Stimulated activated CD4-positive, alpha-beta T cell treated with anti-CD3 and anti-CD28 coated beads, Interleukin-15, amount 100 ng/mL, for 24 hours (primary cell): ENCODE results near the gene SH2D2A.

Experiments used
- DNase-seq: peaks from one replicate; pipeline ENCODE4 v3.0.0-alpha.2; 2020

SH2D2A gene

DNA sequence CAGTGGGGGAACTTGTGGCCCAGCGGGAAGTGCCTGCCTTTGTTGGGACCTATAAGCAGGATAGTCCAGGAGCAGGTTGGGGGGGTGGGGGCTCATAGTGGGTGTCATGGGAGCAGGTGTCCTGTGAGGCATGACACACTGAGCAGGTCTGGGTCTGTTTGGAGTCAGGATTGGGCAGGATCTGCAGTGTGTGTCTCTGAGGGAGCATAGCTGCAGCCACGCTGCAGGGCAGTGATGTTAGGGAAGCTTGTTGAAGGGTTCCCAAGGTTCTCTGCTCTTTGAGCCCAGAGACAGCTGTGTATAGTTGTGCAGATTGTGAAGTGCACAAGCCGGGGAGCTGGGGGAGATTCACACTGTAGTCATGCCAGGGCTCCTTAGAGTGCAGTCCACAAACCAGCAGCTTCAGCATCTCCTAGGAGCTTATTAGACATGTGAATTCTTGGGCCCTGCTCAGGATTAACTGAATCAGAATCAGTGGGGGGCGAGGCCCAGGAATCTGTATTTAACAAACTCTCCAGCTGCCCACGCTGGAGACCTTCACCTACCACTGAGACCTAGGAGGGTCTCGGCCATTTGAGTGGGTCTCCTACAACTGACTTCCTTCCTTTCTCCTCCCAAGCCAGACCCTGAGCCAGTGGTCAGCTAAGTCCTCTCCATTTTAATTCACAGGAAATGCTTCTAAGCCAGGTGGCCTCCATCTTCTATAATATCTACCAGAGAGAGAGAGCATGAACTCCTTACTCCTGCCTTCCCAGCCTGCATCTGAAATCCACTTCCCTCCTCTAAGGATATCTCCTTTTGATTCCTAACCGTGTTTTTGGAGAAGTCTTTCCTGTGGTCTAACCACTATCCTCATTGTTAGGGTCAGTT is 31.2 kb upstream of the SH2D2A start:
- no peak for DNase-seq

DNA sequence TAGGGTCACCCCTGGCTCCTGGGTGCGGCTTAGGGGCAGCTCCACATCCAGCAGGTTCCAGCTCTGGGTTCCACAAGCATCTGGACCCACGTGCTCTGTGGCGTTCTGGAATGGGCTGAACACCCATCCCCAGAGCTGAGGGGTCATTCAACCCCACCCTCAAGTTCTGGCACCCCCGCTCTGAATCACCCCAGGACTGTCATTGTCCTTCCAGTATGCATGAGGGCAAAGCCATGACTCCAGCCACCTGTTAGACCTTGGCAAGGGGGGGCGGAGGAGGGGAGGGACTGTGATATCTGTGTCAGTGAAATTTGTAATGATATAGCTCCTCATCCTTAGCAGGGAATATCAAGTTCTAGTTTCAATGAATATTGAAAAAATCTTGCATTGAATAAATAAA is 30.0 kb upstream of the SH2D2A start:
- DNase-seq, result no peak

DNA sequence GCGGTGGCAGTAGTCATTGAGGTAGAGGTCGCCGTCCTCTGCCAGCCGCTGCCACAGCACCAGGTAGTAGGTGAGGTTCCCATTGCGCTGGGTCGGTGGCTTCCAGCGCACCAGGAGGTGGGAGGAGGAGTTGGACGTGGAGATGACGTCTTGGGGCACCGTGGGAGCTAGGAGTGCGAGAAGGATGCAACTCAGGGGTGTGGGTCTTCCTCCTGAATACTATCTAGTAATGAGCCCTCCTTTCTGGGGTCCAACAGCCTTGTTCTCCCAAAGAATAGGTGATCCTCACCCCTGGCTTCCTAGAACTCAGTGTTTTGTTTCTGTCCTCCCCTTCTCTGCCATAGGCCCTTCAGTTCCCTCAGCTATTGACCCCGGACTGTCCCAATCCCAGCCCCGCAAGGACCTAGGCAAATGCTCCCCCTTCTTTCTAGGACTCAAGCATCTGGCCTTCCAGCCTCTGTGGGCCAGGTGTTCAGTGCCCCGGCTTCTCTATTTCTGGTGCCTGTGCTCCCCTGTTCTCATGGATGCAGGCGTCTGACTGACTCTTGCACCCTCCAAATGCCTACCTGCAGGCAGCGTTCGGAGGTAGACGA is 29.4 kb upstream of the SH2D2A start:
- DNase-seq, result no peak

DNA sequence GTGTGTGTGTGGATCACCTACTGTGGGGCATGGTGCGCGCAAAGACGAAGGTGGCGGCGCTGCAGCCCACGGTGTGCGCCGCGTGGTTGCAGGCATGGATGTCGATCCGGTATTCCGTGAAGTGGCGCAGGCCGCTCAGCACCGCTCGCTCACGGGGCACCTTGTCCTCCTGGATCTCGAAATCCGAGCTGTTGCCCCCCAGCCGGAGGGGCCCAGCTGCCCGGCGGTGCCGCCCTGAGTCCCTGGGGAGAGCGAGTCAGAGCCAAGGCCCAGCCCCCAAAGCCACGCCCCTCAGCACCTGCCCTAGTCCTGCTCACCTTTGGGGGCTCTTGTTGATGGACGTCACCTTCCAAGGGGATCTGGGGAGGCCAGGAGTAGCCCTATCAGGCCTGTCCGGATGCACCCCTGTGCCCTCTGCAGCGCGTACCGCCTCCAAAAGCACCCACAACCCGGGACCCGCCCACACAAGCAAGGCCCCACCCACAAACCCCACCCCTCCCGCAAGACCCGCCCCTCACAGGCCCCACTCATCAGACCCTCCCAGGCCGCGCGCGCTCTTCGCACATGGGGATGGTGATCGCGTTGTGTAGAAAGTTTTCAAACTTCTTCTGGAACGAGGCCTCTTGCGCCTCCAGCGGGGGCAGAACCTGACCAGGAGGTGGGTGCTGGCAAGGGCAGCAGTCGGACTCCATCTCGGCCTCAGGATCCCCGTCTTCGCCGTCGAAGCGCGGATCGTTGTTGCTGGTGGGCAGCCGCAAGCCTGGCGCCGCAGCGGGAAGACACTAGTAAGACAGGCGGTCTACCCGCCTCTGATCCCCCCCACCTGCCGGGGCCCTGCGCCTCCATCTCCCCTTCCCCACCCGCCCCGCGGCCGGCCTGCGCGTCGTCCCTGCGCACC is 28.7 kb upstream of the SH2D2A start:
- DNase-seq, result peak; percentile 51

DNA sequence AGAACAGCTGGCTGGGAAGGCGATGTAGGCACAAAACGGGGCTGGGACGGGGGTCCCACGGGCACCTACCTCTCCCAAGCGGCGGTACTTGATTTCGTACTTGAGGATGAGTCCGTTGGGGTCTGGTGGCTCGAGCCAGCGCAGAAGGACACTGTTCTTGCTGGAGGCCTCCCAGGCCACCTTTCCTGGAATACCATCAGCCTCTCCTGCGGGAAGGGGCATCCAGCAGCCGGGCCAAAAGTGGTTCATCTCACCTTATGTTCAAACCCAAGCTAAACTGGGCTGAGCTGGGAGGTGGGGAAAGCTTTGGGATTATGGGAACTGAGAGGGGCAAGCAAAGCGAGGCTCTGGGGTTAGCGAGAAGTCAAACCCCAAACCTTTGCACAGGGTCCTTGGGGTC is 28.0 kb upstream of the SH2D2A start:
- no peak for DNase-seq

DNA sequence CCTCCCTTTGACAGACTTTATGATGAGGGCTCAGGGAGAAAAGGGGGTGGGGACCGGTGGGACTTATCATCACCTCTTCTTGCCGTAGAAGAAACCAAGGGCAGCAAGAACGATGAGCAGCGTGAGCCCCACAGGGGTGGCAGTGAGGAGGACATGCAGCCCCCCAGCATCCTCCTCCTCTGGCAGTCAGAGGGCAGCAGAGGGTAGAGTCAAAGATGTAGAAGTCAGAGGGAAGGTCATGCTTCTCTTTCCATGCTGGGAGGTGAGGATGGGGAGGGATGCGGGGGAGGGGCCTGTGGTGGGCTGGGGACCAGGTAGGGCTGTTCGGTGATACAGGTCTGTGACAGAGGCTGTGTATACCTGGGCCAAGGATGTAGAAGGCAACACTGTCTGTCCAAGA is 27.5 kb upstream of the SH2D2A start:
- DNase-seq, result no peak

DNA sequence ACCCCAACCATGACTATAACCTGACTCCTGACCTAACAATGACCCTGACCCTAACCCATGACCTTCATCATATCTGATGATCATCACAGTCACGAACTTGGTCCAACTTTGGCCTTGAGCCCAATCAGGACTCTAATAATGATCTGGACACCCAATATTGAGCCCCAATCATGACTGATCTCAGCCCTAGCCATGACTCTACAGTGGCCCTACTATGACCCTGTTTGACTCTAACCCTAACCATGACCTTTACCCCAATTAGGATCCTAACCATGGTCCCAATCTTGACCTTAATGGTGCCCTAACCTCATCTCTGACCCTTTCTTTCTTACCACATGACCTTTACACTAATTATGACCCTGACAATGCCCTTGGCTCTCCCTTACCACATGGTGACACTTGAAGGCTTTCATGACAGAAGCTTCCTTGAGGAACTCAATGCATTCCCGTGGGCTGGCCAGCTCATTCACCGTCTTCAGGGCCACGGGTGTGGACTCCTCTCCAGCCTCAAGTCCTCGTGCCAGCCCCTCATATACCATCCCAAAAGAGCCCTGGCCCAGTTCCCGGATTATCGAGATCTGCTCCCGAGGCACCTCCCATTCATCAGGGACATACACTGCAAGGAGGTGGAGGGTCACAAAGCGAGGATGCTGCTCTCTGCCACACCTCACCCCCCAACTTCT is 26.1 kb upstream of the SH2D2A start:
- DNase-seq, result no peak

DNA sequence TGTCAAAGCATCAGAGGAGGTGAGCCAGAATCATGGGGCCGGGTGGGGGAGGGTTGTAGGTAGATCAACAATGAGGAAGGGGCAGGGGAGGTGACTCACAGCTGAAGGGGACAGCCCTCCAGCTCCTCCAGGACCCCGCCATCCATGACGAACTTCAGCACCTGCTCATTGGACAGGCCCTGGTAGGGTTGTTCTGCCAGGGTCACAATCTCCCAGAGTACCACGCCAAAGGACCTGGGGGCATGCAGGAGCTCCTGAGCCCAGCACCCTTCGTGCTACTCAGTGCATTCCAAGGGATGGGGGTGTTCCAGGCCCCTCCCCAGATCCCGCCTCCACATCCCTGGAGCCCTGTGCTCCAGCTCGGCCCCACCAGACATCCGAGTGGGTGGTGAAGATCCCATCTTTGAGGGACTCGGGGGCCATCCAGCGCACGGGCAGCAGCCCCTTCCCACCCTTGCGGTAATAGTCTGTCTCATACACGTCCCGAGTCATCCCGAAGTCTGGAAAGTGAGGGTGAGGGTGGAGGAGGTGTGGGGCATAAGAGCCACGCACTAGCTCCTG is 24.7 kb upstream of the SH2D2A start:
- DNase-seq, result no peak

DNA sequence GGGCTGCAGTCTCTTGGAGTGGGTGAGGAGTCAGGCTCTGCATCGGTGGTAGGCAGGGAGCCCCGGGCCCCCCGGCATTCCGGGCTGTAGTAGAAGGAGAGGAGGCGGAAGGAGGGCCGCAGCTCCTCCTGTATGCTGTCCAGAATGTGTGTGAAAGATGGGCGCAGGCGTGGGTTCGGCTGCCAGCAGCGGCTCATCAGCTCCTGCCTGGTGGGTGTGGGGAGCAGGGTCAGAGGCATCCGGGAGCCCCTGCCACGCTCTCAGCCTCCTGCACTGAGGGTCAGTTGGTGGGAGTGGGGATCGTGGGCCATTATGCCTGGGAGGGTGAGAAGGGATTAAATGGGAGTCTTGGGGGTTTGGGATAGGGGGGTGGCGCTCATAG is 24.2 kb upstream of the SH2D2A start:
- DNase-seq, result no peak

DNA sequence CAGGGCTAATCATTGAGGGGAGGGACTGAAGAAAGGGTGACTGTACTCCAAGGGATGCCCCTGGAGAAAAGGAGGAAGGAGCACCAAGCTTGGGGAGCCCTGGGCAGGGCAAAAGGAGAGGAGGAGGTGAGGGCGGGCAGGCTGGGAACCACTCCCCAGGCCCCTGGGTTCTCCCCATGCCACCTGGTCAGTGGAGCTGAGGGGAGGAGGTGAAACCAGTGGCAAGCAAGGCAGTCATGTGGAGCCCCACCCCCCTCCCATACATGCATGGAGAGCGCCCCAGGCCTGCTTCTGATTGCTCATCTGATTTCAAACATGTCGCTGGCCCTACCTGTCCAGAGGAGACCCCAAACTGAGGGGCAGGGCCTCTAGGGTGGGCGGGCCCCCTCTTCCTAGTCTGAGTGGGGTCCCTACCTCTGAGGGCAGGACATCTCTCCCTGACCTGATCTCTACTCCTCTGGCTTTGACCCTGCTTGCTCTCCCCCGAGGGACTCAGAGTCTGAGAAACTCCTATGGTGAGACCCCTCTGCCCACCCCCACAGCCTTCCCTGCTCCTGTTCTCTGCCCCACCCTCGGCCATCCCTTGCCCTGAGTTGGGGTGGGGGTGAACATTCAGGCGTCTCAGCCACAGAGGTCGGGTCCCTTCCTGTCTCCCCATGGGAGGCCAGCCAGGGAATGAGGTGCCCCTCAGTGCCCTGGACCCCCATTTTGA is 23.7 kb upstream of the SH2D2A start:
- no peak for DNase-seq

DNA sequence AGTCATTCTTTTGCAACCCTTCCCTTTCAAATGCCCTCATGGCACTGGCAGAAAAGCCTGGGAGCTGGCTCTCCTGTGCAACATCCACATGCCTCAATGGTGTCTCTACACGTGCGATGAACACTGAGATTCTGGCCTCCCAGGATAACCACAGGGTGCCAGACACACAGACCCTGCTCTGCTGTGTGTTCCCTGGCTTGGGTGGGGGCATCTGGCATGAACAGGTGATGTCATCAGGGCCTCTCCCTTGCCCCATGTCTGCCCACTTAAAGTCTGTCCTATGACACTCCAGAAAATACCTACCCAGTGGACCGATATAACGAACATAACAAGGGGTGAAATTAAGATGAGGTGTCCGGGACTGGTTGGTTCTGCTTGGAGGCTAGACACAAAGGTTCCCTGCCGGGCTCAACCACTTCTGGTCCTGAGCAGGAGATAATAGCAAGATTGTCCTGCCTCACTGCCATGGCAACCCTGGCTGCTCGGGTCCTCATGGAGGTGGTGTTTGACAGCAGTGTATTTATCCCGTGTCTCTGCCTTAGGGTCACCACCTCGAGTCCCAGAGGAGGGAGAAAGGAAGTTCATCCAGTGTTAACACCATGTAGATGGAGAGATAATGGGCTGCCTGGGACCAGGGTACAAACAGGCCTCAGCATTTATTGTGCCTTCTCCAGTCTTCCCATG is 22.9 kb upstream of the SH2D2A start:
- no peak for DNase-seq

DNA sequence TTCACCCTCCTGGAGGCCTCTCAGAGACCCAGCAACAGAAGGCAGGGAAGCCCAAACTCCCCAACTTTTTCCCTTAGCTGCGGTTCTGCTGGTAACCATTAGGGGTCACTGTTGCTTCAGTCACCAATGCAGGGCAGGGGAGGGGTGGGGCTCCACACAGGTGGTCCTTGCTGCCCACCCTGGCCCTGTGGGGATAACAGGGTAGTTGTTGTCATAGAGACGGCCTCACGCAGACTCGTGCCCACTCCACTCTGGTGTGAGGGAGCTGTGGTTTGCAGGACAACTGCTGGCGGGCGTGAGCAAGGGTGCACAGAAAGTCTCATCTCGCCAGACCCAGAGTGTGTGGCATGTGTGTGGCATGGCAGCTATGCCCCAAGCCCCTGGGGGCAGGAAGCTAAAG is 22.3 kb upstream of the SH2D2A start:
- DNase-seq, result peak; percentile 56

DNA sequence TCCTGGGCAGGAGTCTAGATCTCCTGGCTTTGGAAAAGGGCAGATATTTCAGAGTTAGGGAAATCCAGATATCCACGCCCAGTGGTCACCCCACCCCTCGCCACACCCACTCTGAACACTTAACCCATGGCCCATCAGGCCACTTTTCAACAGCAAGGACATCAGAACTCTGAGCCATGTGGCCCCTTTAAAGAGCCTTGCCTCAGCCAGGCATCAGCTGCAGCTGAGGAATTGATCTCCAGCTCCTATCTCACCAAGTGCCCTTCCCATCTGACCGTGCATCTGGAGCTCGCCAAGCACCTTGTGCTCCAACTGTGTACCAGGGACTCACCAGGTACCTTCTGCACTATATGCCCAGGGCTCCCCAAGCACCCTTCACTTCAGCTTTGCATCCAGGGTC is 20.2 kb upstream of the SH2D2A start:
- no peak for DNase-seq

DNA sequence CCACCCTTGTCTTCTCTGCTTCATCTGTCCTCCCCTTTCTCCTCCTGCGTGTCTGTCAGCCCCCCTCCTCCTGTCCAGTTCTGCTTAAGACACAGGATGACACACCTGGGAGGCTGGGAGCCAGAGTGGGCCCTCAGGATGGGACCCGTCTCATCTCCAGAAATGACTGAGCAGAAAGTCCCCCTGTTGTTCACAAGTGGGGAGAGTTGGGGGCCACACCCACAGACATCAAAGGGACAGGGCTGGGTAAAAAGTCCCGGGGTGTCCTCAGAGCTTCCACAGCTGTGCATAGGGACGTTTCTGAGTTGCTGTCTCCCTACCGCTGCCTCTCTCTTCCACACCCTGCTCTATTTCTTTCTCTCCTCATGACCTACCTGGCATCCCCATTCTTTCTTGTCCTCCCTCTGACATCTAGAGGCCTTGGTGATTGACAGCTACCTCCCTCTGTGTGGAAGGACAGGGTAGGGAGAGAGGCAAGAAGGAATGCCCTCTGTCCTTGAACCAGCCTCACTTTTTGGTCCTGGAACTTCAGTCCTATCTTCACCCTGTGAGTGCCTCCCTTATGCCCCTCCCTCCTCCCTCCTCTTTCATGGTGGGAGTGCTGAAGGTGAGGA is 19.5 kb upstream of the SH2D2A start:
- peak; percentile 69 for DNase-seq

DNA sequence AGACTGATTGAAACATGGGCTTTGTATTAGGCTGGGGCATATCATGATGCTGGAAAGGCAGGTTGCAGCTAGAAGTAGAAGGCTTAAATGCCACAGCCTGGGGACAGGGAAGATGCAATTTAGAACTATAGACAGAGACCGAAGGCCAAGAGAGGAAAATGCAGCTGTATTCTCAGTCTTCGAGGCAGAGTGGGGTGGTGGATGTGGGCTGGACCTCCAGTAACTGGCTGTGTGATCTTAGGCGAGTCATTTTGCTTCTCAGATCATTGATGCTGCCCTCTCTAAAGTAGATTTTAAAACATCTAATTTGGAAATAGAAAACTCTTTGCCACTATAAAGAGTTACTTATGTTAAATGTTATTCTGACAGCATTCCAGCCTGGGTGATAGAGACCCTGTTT is 17.7 kb upstream of the SH2D2A start:
- DNase-seq, result no peak

DNA sequence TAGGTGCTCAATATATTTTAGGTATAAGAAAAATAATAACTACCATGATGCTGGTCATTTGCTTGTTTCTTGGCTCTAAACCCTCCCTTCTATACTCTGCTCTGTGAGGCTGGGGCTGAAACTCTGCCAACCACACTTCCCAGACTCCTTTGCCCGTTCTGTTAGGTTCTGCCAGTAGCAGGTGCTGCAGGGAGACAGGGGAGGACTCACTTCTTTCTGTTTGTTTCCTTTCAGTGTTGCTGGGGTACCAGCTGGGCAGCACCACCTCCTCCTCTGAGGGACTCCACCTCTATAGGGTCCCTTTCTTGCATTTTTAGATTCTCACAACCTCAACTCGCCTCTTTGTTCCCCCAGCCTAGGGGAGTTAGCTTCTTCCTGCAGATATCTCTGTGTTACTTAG is 17.0 kb upstream of the SH2D2A start:
- DNase-seq, result no peak

DNA sequence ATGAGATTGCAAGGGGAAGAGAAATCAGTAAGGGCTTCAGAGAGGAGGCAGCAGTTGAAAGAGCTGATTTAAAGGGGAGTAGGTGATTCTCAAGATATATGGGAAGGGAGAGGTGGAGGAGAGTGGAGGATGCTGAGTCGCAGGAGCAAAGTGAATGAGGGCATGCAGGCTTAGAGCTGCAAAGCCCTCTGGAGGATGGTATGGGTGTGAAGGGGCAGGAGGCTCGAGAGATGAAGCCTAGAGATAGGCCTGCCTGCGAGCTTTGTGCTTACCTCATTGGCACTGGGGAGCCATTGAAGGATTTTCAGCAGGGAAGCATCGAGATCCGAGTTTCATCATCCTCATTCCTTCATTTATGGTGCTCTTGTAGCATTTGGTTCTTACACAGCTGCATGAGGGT is 15.8 kb upstream of the SH2D2A start:
- no peak for DNase-seq

DNA sequence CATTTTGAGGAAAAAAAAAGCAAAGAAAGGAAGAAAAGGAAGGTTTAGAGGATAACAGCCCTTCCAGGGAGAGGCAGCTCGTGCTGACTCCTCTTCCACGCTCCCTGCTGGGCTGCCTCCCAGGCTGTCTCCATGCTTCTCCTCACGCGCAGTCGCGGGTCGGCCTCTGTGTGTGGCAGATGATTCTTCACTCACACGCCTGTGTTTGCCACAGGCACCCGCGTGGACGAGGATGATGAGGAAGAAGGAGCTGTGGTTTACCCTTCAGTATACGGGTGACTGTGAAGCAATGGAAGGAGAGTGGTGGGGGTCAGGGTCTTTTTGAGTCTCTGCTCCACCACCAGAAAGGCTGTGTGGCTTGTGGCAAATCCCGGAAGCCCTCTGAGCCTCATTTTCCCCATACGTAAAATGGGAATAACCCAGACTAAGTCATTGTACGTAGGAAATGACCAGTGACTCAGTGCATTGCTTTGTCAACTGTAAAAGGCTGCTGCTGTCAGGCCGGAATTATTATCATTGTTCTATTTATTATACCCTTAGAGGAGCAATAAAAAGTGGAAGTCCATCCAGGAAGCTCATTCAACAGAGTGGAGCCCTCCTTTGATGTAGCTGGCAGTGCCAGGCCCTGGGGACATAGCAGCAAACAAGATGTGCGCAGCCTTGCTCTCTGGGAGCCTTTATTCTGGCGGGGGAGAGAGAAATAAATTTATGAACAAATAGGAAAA is 11.9 kb upstream of the SH2D2A start:
- DNase-seq, result no peak

DNA sequence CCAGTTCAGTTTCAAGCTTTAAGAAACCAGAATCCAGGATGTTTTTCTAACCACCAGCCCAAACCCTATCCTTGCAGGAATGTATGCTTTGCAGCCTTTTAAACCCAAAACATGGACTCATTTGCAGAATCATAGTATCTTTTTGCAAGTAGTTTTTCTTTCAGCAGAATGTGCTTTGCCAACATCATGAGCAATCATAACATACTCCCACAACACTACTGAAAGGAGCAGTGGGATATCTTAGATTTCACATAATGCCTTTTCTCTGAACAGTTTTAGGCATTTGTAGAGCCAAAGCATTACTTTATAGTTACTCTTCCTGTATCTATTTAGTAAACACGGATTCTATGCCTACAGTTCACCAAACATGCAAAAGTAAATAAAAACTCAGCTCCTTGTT is 10.0 kb upstream of the SH2D2A start:
- no peak for DNase-seq

DNA sequence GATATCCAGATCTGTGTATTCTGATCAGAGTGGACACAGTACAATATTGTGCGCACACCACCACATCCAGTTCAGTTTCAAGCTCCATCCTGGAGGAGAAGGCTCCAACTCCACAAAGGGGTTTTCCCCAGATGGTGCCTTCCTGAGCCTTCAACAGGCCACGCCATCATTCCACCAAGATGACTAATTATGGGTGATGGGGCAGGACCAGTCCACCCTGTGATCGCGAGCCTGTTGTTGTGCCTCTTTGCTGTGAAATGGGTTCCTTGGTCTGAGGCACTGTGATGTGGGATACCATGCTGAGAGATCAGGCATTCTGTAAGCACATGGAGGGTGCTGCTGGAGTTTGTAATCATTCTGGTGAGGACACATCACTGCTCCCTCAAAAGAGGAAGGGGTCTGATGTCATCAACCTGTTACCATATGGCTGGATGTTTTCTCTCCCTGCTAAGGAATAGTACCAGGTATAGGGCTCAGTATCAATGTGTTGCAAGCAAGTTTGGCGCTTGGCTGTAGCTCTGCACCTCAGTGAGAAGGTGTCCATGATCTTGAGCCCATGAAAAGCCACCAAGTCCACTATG is 6.7 kb upstream of the SH2D2A start:
- no peak for DNase-seq
